GM23248 (cell line): ENCODE results near the gene SPRN. TPM values are rescaled to one million over a fixed set of nuclear protein-coding genes. Genes with fewer than 3 reads are reported as not detected.
"Not testable (repeated sequence)": the region's sequence is repeated elsewhere in the genome, so short reads cannot be mapped to it uniquely, and the experiment has no call there.

Source experiments
- DNase-seq: peaks from one replicate; pipeline ENCODE4 v3.0.0-alpha.2; 2015
- H2AFZ ChIP-seq: fragments of 200-600 bp; sonication (generic); 2 replicates; pipeline ENCODE4 v1.6.1; 2016; ENCODE audit warnings: antibody characterized with exemption
- H3F3A ChIP-seq: fragments of 200-600 bp; sonication (generic); 2 replicates; pipeline ENCODE4 v1.6.1; 2016; ENCODE audit warnings: mild to moderate bottlenecking, antibody characterized with exemption, mixed run types; ENCODE audit not compliant: insufficient read depth
- H3K27ac ChIP-seq: fragments of 200-600 bp; sonication (generic); 2 replicates; pipeline ENCODE4 v1.5.1; 2016; ENCODE audit warnings: mild to moderate bottlenecking
- H3K27me3 ChIP-seq: fragments of 200-600 bp; sonication (generic); replicated peaks from 2 replicates; pipeline ENCODE4 v1.6.1; 2016; ENCODE audit warnings: mild to moderate bottlenecking; ENCODE audit not compliant: insufficient read depth
- H3K36me3 ChIP-seq: fragments of 200-600 bp; sonication (generic); 2 replicates; pipeline ENCODE4 v1.6.1; 2016; ENCODE audit warnings: low read depth, mild to moderate bottlenecking
- H3K4me1 ChIP-seq: fragments of 200-600 bp; sonication (generic); 2 replicates; pipeline ENCODE4 v1.6.1; 2016; ENCODE audit warnings: mild to moderate bottlenecking; ENCODE audit not compliant: insufficient read depth
- H3K4me2 ChIP-seq: fragments of 200-600 bp; sonication (generic); one replicate; pipeline ENCODE4 v1.6.1; 2016; ENCODE audit warnings: mild to moderate bottlenecking; ENCODE audit not compliant: unreplicated experiment
- H3K4me3 ChIP-seq: fragments of 200-600 bp; sonication (generic); 2 replicates; pipeline ENCODE4 v1.5.1; 2016; ENCODE audit warnings: mild to moderate bottlenecking
- H3K79me2 ChIP-seq: fragments of 200-600 bp; sonication (generic); 2 replicates; pipeline ENCODE4 v1.6.1; 2016; ENCODE audit warnings: mild to moderate bottlenecking; ENCODE audit not compliant: insufficient read depth
- H3K9ac ChIP-seq: fragments of 200-600 bp; sonication (generic); 2 replicates; pipeline ENCODE4 v1.6.1; 2016; ENCODE audit warnings: mild to moderate bottlenecking
- H3K9me2 ChIP-seq: fragments of 200-600 bp; sonication (generic); 2 replicates; pipeline ENCODE4 v1.6.1; 2016; ENCODE audit warnings: mixed run types, mild to moderate bottlenecking, moderate library complexity; ENCODE audit not compliant: insufficient read depth
- H3K9me3 ChIP-seq: fragments of 200-600 bp; sonication (generic); one replicate; pipeline ENCODE4 v1.6.1; 2017; ENCODE audit warnings: low read depth
- H4K20me1 ChIP-seq: fragments of 200-600 bp; sonication (generic); 2 replicates; pipeline ENCODE4 v1.6.0; 2016; ENCODE audit not compliant: insufficient read depth
- EZH2 ChIP-seq: fragments of 200-600 bp; sonication (generic); IDR thresholded peaks from 2 replicates; pipeline ENCODE4 v1.6.1; 2018; ENCODE audit warnings: antibody characterized with exemption, mild to moderate bottlenecking; ENCODE audit not compliant: insufficient read depth, poor library complexity, severe bottlenecking
- EZH2phosphoT487 ChIP-seq: fragments of 200-600 bp; sonication (generic); IDR thresholded peaks from 2 replicates; pipeline ENCODE4 v1.6.1; 2018; ENCODE audit warnings: antibody characterized with exemption, moderate library complexity, mild to moderate bottlenecking, low read depth; ENCODE audit not compliant: insufficient read depth
- WGBS, 2 experiments: methylation state at CpG; one replicate each; pipeline ENCODE4 v1.1.6; 2015 to 2017; ENCODE audit warnings: low lambda C conversion rate in 2 of 2, low coverage in 1 of 2; ENCODE audit errors: missing lambda C conversion rate in 2 of 2; 5-methylcytosine and 5-hydroxymethylcytosine counted together
- in situ Hi-C: fragments of 300-500 bp; cut with MboI; formaldehyde crosslinking; loops from 2 replicates; pipeline ENCODE4 v1.15.0; 2020
- polyA plus RNA-seq: library from polyadenylated mRNA; unstranded; fragments of >200 nt; fragmentation: Nextera tagmentation; extraction: Ambion mirVana; gene quantifications from 2 replicates; pipeline ENCODE4 v1.2.1, GENCODE V29; 2016
- total RNA-seq: library from RNA; depleted of rRNA; stranded (reverse); fragments of >200 nt; shearing (Covaris generic); gene quantifications from 2 replicates; pipeline ENCODE4 v1.2.3, GENCODE V29; 2014

Gene SPRN
- total and polyA plus RNA-seq, 2 experiments from 2014 or later = 0.22 to 0.34 TPM

DNA sequence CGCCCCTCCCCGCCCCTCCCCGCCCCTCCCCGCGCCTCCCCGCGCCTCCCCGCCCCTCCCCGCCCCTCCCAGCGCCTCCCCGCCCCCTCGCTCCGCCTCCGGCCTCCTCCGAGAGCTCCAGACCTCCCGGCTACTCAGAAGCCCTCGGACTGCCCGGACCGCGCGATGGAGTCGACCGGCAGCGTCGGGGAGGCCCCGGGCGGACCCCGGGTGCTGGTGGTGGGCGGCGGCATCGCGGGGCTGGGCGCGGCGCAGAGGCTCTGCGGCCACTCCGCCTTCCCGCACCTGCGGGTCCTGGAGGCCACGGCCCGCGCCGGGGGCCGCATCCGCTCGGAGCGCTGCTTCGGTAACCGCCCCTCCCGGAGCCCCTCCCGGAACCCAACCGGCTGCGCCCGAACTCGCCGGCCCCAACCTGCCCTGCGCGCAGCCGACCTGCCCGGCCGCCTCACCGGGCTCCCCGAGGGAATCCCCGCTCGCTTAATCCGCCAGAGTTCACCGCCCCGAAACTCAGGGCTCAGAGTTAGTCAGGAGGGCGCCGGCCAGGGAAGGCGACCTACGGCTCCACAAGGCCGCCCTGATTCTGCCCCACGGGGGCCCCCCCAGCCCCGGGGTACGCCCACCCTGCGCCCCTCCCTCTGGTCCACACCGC, 45.1 kb downstream of the SPRN start, which contains the start of gene PAOX:
PAOX (plus strand) TSS at position 111 of the 649 bp plus-strand sequence; CDS start at position 166, 55 bp downstream.
- no peaks in the 10 kb centered on the region for H3K4me1 ChIP-seq
- peak within 1 kb of the TSS; percentile 88 for H2AFZ ChIP-seq
- no peaks in the 10 kb centered on the region for H3K9me2 ChIP-seq
- H4K20me1 ChIP-seq = no peaks in the 10 kb centered on the region
- H3K4me2 ChIP-seq = peak within 1 kb of the TSS; percentile 73
- H3K27me3 ChIP-seq = no peaks in the 10 kb centered on the region
- DNase-seq = peak; percentile 71
- H3K27ac ChIP-seq = no peak within 1 kb of the TSS
- TF ChIP-seq EZH2 (no peak), EZH2phosphoT487 (no peak)
- H3F3A ChIP-seq = no peaks in the 10 kb centered on the region
- H3K4me3 ChIP-seq = peak within 1 kb of the TSS; percentile 79
- H3K9ac ChIP-seq = peak within 1 kb of the TSS; percentile 70
- H3K36me3 ChIP-seq = no peaks in the 10 kb centered on the region; the same call in 1 of the 2 replicates
- no peaks in the 10 kb centered on the region for H3K79me2 ChIP-seq
- WGBS, 2 experiments = 4 to 11% methylated on average over 21 to 50 of the region's 78 CpGs
- in situ Hi-C loops = no loop called here
- no peaks in the 10 kb centered on the region for H3K9me3 ChIP-seq

DNA sequence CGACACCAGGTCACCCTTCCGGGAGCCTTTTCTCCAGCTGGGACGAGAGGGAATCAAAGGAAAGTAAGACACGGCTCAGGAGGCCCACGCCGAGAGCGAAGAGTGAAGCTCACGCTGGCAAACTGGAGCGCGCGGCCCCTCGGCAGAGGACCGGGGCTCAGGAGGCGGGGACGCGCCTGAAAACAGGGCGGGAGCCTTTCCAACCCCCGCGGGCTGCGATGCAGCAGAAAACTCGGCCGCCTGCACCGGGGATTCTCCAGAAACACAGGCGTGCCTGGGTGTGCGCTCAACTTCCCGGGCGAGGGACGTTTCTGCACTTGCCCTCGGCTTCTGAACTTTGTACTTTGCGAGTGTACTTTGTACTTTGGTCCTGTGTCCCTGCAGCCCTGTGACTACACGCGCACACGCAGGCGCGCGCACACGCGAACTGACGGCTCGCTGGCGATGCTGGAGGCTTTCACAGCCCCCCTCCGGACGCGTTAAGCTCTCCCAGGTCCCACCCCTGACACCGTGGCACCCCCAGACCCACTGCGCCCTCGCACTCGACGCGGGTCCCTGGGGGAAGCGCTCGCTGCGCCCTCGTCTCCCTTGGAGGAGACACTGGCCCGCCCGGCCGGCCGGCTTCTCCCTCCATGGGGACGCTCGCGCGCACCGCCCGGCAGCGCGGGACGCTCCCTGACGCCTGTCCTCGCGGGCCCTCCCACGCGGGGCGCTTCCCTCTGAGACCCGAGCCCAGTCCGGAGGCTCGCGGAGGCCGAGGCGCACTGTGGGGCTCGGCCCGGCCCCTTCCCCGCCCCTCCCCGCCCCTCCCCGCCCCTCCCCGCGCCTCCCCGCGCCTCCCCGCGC, 46.0 kb downstream of the SPRN start:
- WGBS, 2 experiments = 1% methylated on average over 44 to 79 of the region's 90 CpGs
- H3K4me3 ChIP-seq = peak overlapping the region; percentile 73
- no peaks in the 10 kb centered on the region; the same call in 1 of the 2 replicates for H3K36me3 ChIP-seq
- peak overlapping the region; percentile 73 for H3K4me2 ChIP-seq
- no peaks in the 10 kb centered on the region for H3K79me2 ChIP-seq
- peak; percentile 74 for DNase-seq
- in situ Hi-C loops = no loop called here
- no peaks in the 10 kb centered on the region for H4K20me1 ChIP-seq
- TF ChIP-seq EZH2phosphoT487 (no peak), EZH2 (no peak)
- H3F3A ChIP-seq = no peaks in the 10 kb centered on the region
- no peaks in the 10 kb centered on the region for H3K27me3 ChIP-seq
- no peaks in the 10 kb centered on the region for H3K9me3 ChIP-seq
- H2AFZ ChIP-seq = peak overlapping the region; percentile 84
- H3K4me1 ChIP-seq = no peaks in the 10 kb centered on the region
- no peak overlapping the region for H3K27ac ChIP-seq
- H3K9me2 ChIP-seq = no peaks in the 10 kb centered on the region
- H3K9ac ChIP-seq = peak overlapping the region; percentile 38; the same call in 1 of the 2 replicates

DNA sequence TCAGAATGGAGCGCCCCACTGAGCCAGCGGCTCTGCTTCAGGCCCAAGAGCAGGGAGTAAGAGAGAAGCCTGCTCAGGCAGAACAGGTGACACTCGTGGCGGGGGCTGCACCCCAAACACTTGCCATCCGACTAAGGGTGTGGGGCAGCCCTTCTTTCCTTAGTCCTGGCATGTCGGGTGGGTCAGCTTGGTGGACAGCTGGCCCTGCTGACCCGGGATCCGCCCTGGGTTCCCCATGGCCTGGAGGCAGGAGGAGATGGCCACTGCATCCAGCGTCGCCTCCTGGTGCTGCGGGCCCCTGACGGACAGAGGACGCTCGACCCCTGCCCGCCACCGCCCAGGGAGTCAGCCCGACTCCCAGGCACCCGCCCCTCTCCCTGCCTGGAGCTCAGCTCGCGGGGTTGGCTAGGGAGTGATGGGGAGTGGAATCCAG, 46.6 kb downstream of the SPRN start:
- H3K4me1 ChIP-seq = no peaks in the 10 kb centered on the region
- no peak overlapping the region for H3K27ac ChIP-seq
- no peaks in the 10 kb centered on the region; the same call in 1 of the 2 replicates for H3K36me3 ChIP-seq
- H3K4me3 ChIP-seq = peak overlapping the region; percentile 73
- no peaks in the 10 kb centered on the region for H3F3A ChIP-seq
- H3K79me2 ChIP-seq = no peaks in the 10 kb centered on the region
- H3K9me2 ChIP-seq = no peaks in the 10 kb centered on the region
- no peak for TF ChIP-seq EZH2
- no peak for TF ChIP-seq EZH2phosphoT487
- no peak for DNase-seq
- no peaks in the 10 kb centered on the region for H4K20me1 ChIP-seq
- in situ Hi-C loops = no loop called here
- 22% methylated on average over 15 to 20 of the region's 20 CpGs for WGBS, 2 experiments
- H3K9me3 ChIP-seq = no peaks in the 10 kb centered on the region
- H3K27me3 ChIP-seq = no peaks in the 10 kb centered on the region
- H2AFZ ChIP-seq = peak overlapping the region; percentile 84
- H3K4me2 ChIP-seq = peak overlapping the region; percentile 73
- H3K9ac ChIP-seq = peak overlapping the region; percentile 38; the same call in 1 of the 2 replicates

DNA sequence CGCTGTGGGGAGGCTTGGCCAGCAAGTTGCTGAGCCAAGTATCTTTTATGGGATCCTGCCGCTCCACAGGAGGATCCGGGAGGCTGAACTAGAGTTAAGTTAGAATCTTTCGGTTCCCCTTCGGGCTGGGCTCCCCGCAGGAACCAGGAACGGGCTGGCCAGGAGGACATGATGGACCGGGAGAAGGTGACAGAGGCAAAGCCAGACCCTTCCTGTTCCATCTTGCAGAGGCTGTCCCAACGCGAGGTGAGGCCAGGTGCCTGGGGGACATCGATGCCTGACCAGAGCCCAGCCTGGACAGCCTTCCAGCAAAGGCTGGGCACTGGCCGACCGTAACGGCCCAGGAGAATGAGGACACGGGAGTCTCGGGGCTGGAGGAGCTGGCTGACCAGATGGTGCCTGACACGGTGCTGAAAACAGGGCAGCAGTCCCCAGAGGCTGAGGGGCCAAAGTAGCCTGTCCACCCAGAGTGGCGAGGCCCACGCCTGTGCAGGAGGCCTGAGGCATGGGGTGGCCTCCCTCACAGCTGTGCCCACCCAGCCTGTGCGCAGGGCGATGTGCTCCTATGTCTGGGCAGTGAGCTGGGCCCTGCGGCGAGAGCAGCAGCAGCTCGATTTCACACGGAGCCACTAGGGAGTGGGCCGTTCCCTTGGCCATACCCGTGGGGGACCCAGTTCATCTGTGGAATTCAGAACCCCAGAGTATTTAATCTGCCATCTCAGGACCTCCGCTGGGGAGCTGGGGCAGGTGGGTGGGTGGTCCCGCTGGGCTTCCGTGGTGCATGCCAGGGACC, 47.2 kb downstream of the SPRN start:
- H3K27ac ChIP-seq = no peak overlapping the region
- H3K79me2 ChIP-seq = 0 out of 2 replicates have a peak, but pooled peaks cover 1% of the 10 kb centered on the region
- H3K9me2 ChIP-seq = no peaks in the 10 kb centered on the region
- TF ChIP-seq EZH2 = no peak
- no peak for TF ChIP-seq EZH2phosphoT487
- no peak overlapping the region for H3K4me2 ChIP-seq
- in situ Hi-C loops = no loop called here
- no peak overlapping the region for H3K4me3 ChIP-seq
- no peak overlapping the region for H2AFZ ChIP-seq
- no peaks in the 10 kb centered on the region for H3K27me3 ChIP-seq
- no peaks in the 10 kb centered on the region for H3K9me3 ChIP-seq
- no peak overlapping the region for H3K9ac ChIP-seq
- no peaks in the 10 kb centered on the region for H3K4me1 ChIP-seq
- H4K20me1 ChIP-seq = no peaks in the 10 kb centered on the region
- no peak for DNase-seq
- 86 to 87% methylated on average over 29 to 30 of the region's 30 CpGs for WGBS, 2 experiments
- H3K36me3 ChIP-seq = no peaks in the 10 kb centered on the region; the same call in 1 of the 2 replicates
- H3F3A ChIP-seq = no peaks in the 10 kb centered on the region

DNA sequence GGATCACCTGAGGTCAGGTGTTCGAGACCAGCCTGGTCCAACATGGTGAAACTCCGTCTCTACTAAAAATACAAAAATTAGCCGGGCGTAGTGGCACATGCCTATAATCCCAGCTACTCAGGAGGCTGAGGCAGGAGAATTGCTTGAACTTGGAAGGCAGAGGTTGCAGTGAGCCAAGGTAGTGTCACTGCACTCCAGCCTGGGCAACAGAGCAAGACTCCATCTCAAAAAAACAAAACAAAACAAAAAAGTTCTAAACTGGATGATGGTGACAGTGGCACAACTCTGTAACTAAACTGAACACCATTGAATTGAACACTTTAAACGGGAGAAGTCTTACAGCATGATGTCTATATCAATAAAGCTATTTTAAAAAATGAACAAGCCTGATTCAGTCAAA, 48.2 kb downstream of the SPRN start:
- H3K4me2 ChIP-seq, H3K4me3 ChIP-seq, H3K36me3 ChIP-seq, H4K20me1 ChIP-seq, H3K27ac ChIP-seq, H3K9me2 ChIP-seq, DNase-seq, H2AFZ ChIP-seq, in situ Hi-C loops, H3K9ac ChIP-seq, H3K4me1 ChIP-seq, H3K9me3 ChIP-seq, H3K27me3 ChIP-seq, H3F3A ChIP-seq: not testable (repeated sequence)
- H3K79me2 ChIP-seq = 0 out of 2 replicates have a peak, but pooled peaks cover 10% of the 10 kb centered on the region
- WGBS, 2 experiments = 84 to 86% methylated on average over 5 of the region's 5 CpGs
